Tibial artery (tissue), 4 donors: ENCODE results near the gene MYL11.

Experiments used
- DNase-seq, 2 donors: peaks; one replicate each; pipeline ENCODE4 v3.0.0-alpha.2; 2019
- H3K27ac ChIP-seq, 2 donors: fragments of 200-600 bp; sonication (generic) in 1 of 2; 1 replicate in 1 of 2; 2 replicates in 1 of 2; pipeline ENCODE4 v1.5.1; 2018 to 2019; ENCODE audit warnings: mild to moderate bottlenecking in 1 of 2
- H3K27me3 ChIP-seq, 2 donors: fragments of 200-600 bp; sonication (generic) in 1 of 2; one replicate each; pipeline versions ENCODE4 v1.5.1 to v1.6.0; 2016 to 2019
- H3K36me3 ChIP-seq, 3 donors: fragments of 200-600 bp; sonication (generic) in 2 of 3; one replicate each; pipeline ENCODE4 v1.5.1; 2016 to 2019; ENCODE audit warnings: mild to moderate bottlenecking in 2 of 3
- H3K4me1 ChIP-seq, 4 donors: fragments of 200-600 bp; sonication (generic) in 2 of 4; 1 replicate in 3 of 4; 2 replicates in 1 of 4; pipeline ENCODE4 v1.5.1; 2016 to 2019
- H3K4me3 ChIP-seq, 2 donors: fragments of 200-600 bp; sonication (generic) in 1 of 2; 1 replicate in 1 of 2; 2 replicates in 1 of 2; pipeline ENCODE4 v1.5.1; 2018 to 2019; ENCODE audit warnings: mild to moderate bottlenecking in 2 of 2
- H3K9me3 ChIP-seq, 3 donors: fragments of 200-600 bp; sonication (generic) in 1 of 3; one replicate each; pipeline ENCODE4 v1.5.1; 2016 to 2019
- intact Hi-C: fragments of 100-400 bp; cut with DNase I; formaldehyde crosslinking; loops from one replicate; pipeline ENCODE4 v1.15.0; 2023; ENCODE audit warnings: low total_unique reads
- TF ChIP-seq, protein P1 (sequence below), 2 experiments: fragments of 200-600 bp in 1 of 2; fragments of 450-650 bp in 1 of 2; IDR thresholded peaks; one replicate each; pipeline ENCODE4 v1.5.1; 2017 to 2019; ENCODE audit warnings: antibody characterized with exemption in 2 of 2, mild to moderate bottlenecking in 1 of 2, moderate library complexity in 1 of 2

The MYL11 gene

DNA sequence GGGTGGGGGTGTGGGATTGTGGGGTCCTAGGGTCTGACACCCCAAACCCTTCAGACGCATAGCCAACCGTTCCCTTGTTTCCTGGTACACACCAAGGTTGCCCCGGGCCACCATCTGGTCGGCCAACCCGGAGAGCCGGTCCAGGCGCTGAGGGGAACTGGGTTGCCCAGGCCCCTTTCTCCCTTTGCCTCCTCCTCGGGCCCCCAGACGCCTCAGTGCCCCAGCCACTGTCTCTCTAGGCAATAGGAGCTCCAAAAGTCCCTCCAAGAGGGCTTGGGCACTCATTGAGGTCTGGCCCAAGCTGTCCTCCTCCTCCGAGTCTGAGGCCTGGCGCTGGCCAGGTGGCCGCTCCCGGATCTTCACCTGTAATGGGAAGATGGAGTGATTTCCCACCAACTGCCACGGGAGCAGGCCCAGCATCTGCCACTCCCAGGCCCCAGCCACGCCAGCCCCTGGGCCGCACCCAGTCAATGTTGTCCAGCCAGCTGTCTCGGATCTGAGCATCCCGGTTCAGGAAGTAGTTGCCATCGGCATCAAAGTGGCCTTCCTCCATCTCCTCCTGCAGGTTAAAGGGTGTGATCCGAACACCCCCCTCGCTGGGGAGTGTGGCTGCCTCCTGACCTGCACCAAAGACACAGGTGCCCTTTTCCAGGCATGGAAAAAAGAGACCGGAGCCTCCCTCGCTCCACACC, 21.0 kb upstream of the MYL11 start:
- TF ChIP-seq, protein P1, sequence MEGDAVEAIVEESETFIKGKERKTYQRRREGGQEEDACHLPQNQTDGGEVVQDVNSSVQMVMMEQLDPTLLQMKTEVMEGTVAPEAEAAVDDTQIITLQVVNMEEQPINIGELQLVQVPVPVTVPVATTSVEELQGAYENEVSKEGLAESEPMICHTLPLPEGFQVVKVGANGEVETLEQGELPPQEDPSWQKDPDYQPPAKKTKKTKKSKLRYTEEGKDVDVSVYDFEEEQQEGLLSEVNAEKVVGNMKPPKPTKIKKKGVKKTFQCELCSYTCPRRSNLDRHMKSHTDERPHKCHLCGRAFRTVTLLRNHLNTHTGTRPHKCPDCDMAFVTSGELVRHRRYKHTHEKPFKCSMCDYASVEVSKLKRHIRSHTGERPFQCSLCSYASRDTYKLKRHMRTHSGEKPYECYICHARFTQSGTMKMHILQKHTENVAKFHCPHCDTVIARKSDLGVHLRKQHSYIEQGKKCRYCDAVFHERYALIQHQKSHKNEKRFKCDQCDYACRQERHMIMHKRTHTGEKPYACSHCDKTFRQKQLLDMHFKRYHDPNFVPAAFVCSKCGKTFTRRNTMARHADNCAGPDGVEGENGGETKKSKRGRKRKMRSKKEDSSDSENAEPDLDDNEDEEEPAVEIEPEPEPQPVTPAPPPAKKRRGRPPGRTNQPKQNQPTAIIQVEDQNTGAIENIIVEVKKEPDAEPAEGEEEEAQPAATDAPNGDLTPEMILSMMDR (IDR thresholded peaks at IDR 0.05): no peak
- H3K4me3 ChIP-seq: peak overlapping the region in 1 of 2 donors; percentile 74
- no peaks in the 10 kb centered on the region for H3K27me3 ChIP-seq
- H3K9me3 ChIP-seq: no peaks in the 10 kb centered on the region
- intact Hi-C loops: no loop called here
- H3K4me1 ChIP-seq: peaks cover 0 to 53% (median 46%) of the 10 kb centered on the region in 4 donors
- H3K36me3 ChIP-seq: peaks cover 12 to 61% (median 51%) of the 10 kb centered on the region in 3 donors
- peak in 1 of 2 donors; percentile 65 for DNase-seq
- H3K27ac ChIP-seq: peak overlapping the region; percentile 28 to 86

DNA sequence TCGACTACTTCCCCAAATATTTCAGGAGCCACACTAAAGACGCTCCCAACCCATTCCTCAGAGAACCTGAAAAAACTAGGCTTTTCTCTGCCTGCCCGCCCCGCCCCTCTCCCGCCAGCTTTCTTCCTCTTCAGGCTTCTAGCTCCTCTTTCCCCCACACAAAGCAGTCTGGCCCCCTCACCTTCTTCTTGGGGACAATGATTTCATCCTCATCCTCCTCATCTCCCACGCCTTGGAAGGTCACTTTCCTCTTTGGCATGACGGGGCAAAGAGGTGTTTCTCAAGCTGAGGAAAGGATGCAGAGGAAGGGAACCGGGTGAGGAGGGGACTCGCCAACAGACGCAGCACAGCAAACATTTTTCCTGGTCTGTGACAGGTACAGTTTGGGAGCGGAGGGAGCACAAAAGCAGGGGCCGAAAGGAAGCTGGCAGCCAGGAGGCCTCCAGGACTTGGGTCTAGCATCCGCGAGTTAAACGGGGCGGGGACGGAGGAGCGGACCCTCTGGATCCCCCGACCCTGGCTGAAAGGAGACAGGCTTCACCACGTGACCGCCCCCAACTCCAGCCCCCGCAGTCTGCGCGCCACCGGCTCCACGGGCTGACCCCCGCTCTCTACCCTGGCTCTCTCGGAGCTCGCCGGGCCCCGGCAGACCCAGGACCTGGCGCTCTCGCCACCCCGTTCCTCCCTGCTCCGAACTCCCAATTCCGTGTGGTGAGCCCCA, 20.0 kb upstream of the MYL11 start:
- TF ChIP-seq, protein P1 (IDR thresholded peaks at IDR 0.05): no peak
- Histone ChIP-seq H3K4me3 (peak overlapping the region; percentile 74 to 99), H3K27ac (peak overlapping the region; percentile 86 to 92), H3K4me1 (peaks cover 0 to 53% (median 46%) of the 10 kb centered on the region in 4 donors), H3K27me3 (no peaks in the 10 kb centered on the region), H3K36me3 (peaks cover 20 to 71% (median 61%) of the 10 kb centered on the region in 3 donors), H3K9me3 (no peaks in the 10 kb centered on the region)
- peak in 1 of 2 donors; percentile 72 for DNase-seq
- intact Hi-C loops: no loop called here

DNA sequence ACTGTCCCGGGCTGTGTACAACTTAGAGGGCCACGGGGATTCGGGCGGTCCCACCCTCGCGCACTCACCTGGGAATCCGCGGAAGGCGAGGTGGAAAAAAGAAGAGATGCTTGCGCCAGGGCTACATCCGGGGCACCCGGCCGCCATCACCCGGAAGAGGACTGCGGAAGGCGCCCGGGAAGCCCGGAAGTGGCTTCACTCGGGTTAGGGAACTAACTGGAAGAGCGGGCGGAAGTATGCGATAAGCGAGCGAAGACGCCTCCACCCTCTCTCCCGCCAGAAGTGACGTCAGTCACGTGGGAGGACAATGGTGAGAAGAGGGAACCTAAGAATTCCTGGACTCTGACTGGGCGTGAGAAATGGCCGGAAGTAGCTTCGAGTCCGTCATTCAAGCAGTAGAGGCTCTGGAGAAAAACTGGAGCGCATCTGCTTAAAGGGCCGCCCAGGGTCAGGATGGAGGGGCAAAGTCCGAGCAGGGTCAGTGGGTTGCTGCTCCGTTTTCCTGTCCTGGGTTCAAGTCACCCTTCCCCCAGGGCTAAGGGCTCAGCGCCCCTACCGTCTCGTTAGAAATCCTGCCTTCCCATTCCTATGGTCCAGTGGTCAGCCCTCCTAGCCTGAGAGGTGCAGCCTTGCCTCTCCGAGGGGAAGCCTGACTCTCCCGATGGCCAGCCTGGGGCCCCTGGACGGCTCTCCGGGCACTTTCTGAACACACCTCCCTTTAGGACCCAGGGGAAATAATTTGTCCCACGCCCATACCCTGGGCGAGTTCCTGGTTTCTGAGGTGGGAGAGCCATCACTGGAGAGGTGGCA, 19.3 kb upstream of the MYL11 start, which contains the start of gene CD2BP2:
TSS of gene CD2BP2 (minus strand) at position 165 of the 810 bp plus-strand sequence. CDS start 627 bp downstream, outside the sequence.
- H3K9me3 ChIP-seq: no peaks in the 10 kb centered on the region
- DNase-seq: peak; percentile 98 to 99
- peaks cover 0 to 53% (median 46%) of the 10 kb centered on the region in 4 donors for H3K4me1 ChIP-seq
- H3K4me3 ChIP-seq: peak within 1 kb of the TSS; percentile 74 to 99
- no peaks in the 10 kb centered on the region for H3K27me3 ChIP-seq
- TF ChIP-seq, protein P1 (IDR thresholded peaks at IDR 0.05): no peak
- intact Hi-C loops: no loop called here
- H3K27ac ChIP-seq: peak within 1 kb of the TSS; percentile 86 to 92
- H3K36me3 ChIP-seq: peaks cover 21 to 71% (median 65%) of the 10 kb centered on the region in 3 donors

DNA sequence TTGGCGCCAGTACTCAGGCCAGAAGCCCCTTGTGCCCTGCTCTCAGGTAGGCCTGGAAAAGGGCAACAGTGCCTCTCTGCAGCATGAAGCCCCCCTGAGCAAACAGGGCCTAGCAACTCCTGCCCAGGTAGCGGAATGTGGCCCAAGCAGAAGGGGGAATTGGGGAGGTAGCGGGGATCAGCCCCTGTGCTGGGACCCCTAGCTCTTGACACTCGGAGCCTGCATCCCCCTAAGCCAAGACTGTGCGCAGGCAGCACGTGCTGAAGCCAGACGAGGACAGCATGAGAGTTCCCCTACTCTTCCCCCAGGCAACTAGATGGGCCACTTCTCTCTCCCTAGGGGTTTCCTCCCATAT, 18.7 kb upstream of the MYL11 start:
- Histone ChIP-seq H3K4me1 (peaks cover 0 to 53% (median 46%) of the 10 kb centered on the region in 4 donors), H3K27me3 (no peaks in the 10 kb centered on the region), H3K36me3 (peaks cover 21 to 71% (median 60%) of the 10 kb centered on the region in 3 donors), H3K4me3 (peak overlapping the region; percentile 74 to 99), H3K9me3 (no peaks in the 10 kb centered on the region), H3K27ac (peak overlapping the region; percentile 86 to 92)
- DNase-seq: no peak
- intact Hi-C loops: no loop called here
- TF ChIP-seq, protein P1 (IDR thresholded peaks at IDR 0.05): no peak

DNA sequence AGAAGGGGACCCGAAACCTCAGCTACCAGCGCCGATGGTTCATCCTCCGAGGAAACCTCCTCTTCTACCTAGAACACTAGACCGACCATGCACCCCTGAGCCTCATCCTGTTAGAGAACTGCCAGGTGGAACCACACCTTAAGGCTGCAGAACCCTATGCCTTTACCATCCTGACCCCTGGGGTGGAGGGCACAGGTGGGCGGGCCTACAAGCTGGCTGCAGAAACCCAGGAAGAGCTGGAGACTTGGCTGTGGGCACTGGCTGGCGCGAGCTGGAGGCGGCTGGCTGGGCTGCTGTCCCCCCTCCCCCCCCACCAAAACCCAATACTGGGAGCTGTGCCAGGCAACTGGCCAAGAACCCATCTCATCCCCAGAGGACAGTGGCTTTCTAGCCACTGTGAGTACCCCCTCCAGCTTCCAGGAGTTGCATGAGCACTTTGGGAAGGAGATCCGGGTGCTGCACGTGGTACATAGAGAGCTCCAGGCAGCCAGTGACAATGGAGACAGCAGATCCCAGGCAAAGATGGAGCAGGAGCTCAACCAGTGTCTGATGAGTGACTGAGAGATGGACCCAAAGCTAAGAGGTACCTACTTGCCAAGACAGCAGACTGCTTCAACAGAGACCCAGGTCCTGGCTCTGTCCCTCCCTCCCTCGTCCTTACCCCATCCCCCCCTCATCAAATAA, 18.1 kb upstream of the MYL11 start:
- Histone ChIP-seq H3K36me3 (peaks cover 21 to 71% (median 54%) of the 10 kb centered on the region in 3 donors), H3K9me3 (no peaks in the 10 kb centered on the region), H3K4me3 (peak overlapping the region; percentile 74 to 99), H3K27me3 (no peaks in the 10 kb centered on the region), H3K4me1 (peaks cover 0 to 49% (median 44%) of the 10 kb centered on the region in 4 donors), H3K27ac (peak overlapping the region; percentile 86 to 92)
- intact Hi-C loops: no loop called here
- peak in 1 of 2 donors; percentile 64 for DNase-seq
- TF ChIP-seq, protein P1 (IDR thresholded peaks at IDR 0.05): no peak
